AG10803 (cell line): ENCODE results near the gene AAR2.

Source experiments
- DNase-seq: peaks from one replicate; pipeline ENCODE4 v3.0.0; 2010; ENCODE audit warnings: low read depth
- H3K4me3 ChIP-seq: 2 replicates; pipeline ENCODE4 v1.5.1; 2011; ENCODE audit warnings: mild to moderate bottlenecking, low read length, control low read depth
- TF ChIP-seq, protein P1 (sequence below): conservative IDR thresholded peaks from 2 replicates; pipeline ENCODE4 v1.5.1; 2011; ENCODE audit warnings: mild to moderate bottlenecking, low read length, control low read depth, inconsistent platforms

Gene AAR2

DNA sequence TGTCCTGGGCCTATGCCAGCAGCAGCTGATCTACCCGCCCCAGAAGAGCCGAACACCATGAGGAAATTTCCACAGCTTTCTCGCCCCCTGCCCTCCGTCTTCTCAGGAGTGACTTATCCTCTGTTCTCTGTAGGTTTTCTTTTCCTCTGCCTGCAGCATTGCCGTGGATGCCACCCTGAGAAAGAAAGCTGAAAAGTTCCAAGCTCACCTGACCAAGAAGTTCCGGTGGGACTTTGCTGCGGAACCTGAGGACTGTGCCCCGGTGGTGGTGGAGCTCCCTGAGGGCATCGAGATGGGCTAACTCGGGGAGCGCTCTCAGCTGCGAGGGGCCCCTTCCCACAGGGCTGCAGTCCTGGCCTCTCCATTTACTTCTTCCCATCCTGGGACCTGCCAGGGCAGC is 19.2 kb downstream of the AAR2 start:
- DNase-seq: no peak
- TF ChIP-seq, protein P1, sequence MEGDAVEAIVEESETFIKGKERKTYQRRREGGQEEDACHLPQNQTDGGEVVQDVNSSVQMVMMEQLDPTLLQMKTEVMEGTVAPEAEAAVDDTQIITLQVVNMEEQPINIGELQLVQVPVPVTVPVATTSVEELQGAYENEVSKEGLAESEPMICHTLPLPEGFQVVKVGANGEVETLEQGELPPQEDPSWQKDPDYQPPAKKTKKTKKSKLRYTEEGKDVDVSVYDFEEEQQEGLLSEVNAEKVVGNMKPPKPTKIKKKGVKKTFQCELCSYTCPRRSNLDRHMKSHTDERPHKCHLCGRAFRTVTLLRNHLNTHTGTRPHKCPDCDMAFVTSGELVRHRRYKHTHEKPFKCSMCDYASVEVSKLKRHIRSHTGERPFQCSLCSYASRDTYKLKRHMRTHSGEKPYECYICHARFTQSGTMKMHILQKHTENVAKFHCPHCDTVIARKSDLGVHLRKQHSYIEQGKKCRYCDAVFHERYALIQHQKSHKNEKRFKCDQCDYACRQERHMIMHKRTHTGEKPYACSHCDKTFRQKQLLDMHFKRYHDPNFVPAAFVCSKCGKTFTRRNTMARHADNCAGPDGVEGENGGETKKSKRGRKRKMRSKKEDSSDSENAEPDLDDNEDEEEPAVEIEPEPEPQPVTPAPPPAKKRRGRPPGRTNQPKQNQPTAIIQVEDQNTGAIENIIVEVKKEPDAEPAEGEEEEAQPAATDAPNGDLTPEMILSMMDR: no peak
- no peak overlapping the region for H3K4me3 ChIP-seq

DNA sequence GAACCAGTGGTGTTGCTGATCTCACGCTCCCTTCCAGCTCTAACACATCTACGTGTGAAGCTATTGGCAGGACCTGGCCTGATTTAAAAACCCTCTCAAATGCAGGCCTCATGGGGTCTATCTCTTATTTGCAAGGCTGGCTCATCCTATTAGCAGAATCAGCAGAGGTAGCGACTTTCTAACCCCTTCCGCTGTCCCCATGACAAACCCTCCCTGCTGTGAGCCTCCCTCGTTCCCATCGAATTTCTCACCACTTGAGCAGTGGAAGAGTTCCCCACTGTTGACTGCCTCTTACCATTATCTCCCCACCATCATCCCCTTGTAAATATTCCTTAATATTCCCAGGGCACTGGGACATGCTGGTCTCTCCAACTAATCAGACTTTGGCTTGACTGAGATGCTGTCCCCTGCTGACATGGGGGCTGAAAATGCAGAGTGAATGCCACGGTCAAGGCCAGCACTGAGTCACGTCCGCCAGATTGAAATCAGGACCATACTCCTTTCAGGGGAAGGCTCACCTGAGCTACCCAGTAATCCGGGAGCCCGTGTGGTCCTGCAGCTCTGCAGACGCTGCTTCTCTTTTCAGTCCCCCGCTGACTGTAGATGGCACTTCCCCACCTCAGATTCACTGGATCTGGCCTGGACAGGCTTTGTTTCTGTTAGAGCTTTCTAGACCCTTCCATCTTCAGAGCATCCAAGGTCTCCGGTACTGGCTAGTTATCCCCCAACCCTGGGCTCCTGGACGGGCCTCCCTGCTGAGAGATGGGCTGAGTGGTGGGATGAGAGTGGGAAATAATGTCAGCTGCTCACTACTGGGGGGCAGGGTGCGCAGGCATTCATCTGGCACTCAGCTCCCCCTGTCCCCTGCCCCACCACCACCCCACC is 23.1 kb downstream of the AAR2 start:
- TF ChIP-seq, protein P1: no peak
- DNase-seq: no peak
- no peak overlapping the region for H3K4me3 ChIP-seq

DNA sequence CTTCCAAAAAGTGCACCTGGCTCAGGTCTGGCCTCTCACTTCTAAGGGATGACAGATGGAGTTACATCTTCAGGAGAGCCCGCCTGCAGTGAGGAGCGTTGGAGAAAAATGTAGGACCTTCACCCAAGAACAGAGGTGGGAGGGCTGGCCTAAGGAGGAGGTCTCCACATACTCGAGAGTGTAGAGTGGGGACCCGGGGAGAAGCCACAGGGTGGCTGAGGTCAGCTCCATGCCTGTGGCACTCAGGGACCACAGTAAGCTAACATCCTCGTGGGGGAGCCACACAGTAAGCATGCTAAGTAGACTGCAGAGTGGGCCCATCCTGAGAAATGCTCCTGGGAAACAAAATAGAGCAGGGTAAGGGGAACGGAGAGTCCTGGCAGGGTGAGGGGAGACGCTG is 24.0 kb downstream of the AAR2 start:
- TF ChIP-seq, protein P1: no peak
- no peak for DNase-seq
- no peak overlapping the region for H3K4me3 ChIP-seq

DNA sequence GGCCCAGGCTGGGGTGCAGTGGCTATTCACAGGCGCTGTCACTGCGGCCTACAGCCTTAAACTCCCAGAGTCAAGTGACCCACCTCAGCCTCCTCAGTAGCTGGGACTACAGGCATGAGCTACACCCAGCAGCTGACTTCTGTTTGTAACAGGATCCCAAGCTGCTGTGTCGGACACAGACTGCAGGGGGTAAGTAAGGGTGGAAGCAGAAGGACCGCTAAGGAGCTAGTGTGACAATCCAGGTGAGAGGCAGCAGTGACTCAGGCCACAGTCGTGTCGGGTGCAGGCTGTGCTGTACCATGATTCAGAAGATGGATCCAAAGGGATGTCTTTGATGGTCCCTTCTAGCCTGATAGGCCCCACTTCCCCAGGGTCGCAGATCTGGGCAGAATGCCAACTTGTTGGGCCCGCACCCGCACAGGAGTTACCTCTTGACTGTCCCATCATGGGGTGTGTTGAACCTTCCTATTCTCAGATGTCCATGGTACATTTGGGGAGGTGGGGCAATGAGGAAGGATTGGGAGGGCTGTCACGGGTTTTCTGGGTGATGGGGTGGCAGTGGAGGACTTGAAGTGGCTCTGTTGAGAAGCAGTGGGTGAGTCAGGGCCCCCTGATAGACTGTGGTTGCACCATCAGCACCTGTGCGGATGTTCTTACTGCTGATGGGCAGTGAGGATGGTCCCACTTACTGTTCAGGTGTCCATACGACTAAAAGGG is 25.3 kb downstream of the AAR2 start:
- TF ChIP-seq, protein P1: no peak
- no peak for DNase-seq
- H3K4me3 ChIP-seq: no peak overlapping the region

DNA sequence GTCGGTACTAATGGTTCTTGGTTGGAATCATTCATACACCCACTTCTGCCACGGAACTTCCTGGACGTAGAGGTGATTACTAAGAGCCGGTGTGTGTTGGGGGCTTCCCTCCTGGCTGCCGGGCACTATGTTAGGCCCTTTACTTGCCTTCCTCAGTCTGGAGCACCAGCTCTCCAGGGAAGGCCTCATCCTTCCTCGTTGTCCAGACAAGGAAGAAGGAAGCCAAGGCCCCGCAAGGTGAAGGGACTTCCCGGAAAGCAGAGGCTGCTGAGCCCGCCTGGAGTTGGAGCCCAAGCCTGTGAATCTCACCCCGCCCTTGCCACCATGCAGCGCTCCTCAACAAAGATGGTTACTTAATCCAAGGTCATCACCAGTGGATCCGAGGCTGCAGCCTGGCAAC is 26.2 kb downstream of the AAR2 start:
- no peak for DNase-seq
- TF ChIP-seq, protein P1: no peak
- H3K4me3 ChIP-seq: no peak overlapping the region

DNA sequence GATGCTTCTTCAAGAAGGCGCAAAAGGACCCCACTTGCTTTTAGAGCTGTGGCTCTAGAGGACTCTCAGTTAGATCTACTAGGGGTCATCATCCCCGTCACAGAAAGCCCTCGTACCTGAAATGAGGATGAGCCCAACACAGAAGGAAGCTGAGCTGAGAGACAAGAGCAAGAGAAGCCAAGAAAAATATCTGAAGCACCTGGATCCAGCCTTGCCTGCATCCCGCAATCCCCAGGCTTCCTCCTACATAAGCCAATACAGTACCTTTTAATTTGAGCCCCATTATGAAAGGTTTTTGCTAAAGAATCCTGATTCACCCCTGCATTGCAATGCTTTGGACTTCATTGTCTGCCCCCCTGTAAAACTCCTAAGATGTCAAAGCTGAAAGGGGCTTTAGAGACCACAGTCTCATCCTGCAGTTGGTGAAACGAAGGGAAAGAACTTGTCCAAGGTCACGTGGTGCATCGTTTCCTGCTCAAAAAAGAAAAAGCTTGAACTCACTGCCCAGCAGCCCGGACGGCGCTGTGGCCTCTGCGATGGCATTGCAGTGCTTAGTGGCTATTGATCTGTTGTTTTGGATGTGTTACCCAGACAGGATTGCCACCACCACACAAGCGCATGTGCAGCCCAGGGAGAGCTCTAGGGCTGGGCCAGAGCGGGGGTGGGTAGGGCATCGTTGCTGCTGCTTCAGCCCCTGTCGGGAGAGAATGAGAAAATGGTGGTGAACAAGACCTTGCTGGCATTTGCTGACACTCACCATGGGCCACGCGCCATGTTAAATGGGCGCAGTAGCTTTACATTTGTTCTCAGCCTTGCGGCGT is 28.4 kb downstream of the AAR2 start:
- H3K4me3 ChIP-seq: no peak overlapping the region
- DNase-seq: no peak
- TF ChIP-seq, protein P1: no peak
